GM18858 (cell line): ENCODE data around the gene SHC3.

ENCODE experiments used
- ATAC-seq: cut with Tn5 transposase; IDR thresholded peaks from one replicate; pipeline ENCODE4 v1.9.1; 2021; ENCODE audit not compliant: unreplicated experiment

SHC3 gene

DNA sequence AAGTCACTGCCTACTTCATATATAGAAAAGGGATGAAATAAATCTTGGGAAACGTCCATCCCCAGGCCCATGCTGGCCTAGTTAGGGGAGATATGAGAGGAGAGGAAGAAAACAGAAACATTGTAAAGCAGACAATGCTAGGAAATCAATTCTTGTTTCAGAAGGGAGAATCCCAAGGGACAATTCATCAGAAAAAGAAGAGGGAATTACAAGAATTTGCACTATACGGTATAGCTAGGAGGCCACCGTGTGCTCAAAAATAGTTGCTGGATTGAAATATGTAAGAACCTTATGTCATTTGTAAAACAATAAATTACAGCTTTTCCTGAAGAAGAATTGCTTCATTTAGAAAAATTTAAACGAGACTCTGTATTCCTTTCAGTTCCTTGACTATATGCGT lies 8.3 kb upstream of the SHC3 start:
- ATAC-seq, result no peak

DNA sequence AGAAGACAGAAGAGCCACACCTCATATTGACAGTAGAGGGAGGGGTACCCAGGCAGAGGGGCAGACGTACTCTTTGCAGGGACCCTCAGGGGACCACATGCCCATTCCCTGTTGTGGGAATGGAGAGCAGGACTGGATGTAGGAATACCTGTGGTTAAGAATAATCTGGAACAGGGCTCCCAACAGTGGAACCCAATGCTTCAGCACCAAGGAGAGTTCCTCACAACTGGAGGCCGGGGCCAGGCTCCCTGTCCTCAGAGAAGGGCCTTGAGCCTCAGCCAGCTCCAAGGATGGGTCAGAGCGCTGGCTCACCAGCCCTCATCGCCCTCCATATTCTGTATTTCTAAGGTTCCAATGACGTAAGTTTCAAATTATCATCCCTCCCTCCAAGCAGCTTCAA lies 7.4 kb upstream of the SHC3 start:
- no peak for ATAC-seq

DNA sequence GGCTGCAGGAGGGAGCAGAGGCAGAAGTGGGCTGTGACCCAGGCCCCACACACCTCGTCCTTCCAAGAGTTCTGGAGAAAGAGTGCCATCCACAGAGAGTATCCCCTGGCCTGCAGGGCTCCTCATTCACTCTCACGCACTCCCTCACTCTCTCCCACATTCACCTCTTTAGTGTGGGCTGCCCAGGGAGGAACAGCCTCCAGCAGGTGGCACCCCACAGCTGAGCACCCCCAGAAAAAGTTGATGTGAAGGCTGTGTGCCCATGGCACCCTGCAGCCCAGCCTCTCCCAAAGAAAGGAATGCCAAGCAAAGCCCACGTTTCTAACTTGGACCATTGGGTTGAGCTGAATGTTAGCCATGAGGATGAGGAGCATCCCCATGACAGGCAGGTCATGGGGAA lies 4.5 kb upstream of the SHC3 start:
- ATAC-seq, result no peak

DNA sequence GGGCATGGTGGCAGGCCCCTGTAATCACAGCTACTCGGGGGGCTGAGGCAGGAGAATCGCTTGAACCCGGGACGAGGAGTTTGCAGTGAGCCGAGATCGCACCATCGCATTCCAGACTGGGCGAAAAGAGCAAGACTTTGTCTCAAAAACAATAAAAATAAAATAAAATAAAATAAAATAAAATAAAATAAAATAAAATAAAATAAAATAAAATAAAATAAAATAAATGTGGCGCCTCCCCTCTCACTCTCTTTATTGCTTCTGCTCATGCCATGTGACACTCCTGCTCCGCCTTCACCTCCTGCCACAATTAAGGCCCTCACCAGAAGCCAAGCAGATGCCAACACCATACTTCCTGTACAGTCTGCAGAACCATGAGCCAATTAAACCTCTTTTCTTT lies 3.8 kb upstream of the SHC3 start:
- no peak for ATAC-seq

DNA sequence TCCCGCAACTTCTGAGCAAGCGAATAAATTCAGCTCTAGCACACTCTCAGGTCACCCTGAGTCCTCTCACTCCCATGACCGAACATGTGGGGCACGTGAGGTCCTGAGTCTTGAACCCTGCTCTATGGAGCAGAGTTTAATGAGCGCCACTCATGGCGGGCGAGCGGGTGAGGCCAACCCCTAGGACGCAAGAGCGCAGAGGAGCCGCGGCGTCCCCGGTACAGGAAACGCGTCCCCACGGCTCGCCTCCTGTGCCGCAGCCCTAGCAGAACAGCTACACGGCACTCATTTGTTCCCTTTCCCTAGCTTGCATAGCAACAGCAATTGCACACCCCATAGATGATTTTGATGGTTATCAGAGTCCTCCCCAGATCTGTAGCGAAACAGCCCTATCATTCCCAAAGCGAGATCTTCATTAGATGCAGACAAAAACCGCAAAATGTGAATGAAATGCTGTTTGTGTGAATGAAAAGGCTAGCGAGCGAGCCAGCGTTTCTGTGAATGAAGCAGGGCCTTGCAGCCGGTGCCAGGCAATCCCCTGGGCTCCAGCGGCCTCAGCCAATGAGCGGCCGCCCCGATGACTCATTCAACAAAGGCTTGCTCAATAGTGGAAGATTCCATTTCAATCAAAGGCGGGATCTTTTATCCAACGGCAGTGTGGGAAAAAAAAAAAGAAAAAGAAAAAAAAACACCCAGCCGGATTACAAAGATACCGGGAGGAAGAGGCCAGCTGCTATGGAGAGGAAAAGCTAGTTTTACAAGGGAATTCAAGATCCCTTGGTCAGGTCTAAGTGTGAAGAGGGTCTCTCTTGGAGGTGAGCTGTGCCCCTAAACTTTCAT lies 1.5 kb upstream of the SHC3 start:
- no peak for ATAC-seq

DNA sequence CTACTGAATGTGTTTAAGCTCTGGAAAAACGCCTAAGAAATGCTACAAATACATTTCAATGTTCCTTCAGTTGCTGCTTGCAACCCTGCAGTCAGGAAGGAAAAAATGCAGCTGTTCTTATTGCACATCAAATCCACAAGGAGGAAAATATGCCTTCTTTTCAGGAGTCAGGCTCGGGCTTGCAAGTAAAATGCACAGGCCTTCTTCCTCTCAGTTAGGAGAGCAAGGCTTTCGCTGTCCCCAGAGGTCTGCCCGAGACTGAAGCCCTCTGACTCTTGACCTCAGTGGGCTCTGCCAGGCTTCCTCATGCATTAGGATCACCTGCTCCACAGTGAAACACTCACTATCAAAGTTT lies 899 bp upstream of the SHC3 start:
- no peak for ATAC-seq

DNA sequence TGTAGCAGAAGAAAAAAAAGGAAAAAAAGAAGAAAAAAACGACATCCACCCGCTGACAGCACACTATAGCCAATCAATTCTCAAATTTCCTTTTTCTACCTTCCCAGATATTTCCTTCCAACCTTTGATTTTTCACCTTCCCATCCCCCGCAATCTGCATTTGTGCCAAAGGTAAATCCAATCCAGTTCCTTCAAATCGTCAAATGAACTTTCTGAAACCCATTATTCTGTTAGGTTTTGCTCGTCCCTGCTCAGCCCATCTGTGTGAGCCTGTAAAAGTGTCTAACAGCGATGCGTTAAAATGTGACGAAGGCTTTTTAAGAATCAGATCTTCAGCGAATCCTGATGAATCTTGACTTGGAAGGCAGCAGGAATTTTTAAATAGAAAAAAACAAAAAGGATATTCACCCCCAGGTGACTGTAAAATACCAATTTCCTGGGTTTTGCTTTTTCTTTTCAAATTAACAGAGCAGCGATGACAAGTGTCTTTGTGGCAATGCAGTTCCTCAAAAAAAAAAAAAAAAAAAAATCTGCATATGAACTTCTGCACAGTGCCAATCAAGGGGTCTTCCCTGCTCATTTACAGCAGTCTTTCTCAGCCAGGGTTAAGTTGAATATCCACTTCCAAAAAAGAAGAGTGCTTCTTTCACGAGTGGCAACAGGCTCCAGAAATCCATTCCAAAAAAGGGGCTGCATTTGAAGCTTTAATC lies 367 bp upstream of the SHC3 start:
- no peak for ATAC-seq

DNA sequence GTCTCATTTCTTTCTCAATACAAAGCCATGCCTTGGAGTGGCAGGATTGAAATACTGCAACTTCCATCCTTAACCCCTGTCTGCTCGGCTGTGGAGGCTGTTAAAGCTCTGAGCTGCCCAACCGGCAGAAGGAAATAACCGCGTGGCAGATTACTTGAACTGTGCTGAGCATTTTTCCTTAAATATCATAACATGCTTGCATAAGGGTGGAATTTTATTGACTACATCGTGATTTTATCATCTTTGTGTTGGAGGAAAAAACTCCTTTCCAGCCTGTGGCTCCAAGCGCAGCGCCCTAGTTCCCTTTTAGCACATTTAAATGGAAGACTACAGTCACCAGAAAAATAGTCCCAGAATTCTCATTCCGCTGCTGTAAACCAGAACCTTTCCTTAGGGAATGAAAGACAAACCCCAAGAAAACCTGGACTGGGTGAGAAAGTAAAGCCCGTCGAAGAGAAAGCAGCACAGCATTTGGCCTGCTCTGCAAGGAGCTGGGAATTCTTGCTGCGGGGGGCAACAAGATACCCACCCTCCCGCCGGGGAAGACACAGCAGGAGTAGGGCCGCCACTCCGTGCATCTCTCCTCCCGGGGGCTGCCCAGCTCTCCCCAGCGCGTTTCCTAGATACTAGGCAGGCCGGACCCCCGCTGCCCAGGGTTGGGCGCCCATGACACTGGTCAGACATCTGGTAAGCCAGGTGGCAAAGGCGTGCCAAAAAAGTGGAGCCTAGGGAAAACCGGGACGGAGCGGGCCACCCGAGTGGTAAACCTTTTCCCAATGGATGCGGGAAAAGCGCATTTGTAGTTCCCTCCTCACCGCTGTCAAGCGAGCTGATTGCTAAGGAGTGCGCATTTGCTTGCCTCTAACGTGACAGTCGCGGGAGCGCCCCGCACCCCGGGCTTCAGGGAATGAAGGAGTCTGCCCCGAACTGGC lies 1.3 kb downstream of the SHC3 start:
- ATAC-seq, result no peak

DNA sequence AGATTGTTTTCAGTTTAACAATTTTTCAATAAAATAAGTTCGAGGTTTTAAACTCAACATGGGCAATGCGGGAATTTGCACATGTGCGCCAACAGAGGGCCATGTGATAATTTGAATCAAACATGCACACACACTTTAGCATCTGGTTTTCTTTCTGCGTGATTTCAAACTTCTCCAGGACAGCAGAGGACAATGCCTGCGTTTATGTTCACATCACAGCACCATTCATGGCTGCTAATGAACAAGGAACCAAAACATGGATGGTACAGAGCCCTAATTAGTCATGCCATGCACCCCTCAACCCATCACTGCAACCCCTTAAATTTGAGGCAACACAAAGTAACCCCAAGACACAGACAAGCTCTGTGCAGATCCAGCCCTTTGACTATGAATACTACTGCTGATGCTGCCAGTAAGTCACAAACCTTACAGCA lies 2.8 kb downstream of the SHC3 start:
- no peak for ATAC-seq

DNA sequence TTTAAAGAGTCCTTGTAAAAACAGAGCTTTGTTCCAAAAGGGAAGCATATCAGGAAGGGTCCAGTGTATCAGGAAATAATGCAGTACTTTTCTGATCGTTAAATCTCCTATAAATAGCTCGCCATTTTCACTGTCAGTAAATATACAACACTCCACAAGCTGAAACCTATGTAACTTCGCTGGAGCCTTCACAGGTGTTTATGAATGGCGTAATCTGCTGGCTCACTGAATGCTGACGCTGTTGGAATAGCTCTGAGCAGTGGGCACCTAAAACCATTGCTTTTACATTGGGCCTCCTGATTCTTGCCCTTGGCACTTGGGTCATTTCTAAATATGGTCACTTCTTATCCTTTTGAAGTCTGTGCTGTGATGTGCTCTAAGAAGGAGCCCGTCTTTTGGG lies 4.3 kb downstream of the SHC3 start:
- ATAC-seq, result no peak

DNA sequence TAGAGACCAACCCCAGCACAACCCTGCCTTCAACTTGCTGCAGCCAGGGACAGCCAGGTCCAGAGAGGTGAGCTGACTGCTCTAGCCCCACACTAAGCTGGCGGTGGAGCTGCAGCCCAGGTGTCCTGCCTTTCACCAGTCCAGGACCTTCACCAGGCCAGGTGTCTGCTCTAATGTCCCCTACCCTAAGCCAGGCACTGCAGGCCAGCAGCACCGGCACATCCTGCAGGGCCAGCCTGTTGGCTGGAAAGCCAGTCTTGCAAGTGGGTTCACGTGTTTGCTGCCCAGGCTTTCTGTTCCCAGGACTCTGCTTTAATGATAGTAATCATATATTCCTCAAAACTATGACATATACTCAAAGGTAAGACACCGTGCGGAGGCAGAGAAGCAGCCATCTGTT lies 5.5 kb downstream of the SHC3 start:
- ATAC-seq, result no peak

DNA sequence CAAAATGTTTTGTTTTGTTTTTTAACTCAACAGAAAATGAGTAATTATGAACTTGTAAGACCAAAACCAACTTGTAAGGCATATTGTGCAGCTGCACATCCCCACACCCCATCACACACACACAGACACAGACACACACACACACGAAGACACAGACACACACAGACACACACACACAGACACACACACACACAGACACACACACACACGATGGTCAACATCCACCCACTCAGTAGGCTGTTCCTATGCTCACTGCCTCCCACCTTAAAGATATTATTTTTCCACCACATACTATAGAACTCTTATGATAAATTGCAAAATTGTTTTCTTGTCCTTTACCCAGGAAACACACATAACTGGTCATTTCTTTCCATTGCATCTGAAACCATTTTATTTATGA lies 6.2 kb downstream of the SHC3 start:
- ATAC-seq, result no peak

DNA sequence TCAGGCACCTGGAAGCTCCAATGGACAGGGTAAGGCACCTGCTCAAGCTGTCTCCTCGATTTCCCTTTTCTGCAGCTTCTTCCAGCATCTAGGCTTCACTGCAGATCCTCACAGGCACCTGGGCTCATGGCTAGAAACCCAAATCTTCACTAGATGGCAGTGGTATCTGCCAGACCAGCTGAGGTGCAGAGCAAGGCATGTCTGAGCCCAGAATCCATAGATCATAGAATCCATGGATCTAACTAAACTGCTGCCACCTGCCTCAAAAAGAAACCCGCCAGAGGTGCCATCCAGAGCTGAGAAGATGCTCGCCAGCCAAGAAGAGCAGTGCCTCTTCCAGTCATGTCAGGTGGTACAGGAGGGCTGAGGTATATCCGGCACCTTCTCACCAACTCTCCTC lies 6.9 kb downstream of the SHC3 start:
- ATAC-seq, result no peak

DNA sequence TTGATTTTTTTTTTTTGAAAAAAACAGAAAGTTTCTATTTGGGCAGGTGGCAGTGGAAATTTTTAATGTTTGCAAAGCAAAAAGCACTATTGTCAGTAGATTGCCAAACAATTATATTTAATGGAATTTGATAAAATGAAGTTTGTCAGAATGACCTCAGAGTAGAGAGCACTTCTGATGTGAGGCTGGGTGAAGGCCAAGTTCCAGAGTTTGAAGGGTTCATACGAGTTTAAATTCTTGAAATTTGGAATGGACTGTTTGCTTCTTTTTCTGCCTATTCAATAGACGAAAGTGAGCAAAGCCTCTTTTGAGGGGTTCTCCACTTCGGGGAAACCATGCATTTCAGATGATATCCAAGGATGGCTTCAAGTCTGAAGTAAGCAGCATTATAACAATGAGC lies 7.4 kb downstream of the SHC3 start:
- ATAC-seq, result no peak

DNA sequence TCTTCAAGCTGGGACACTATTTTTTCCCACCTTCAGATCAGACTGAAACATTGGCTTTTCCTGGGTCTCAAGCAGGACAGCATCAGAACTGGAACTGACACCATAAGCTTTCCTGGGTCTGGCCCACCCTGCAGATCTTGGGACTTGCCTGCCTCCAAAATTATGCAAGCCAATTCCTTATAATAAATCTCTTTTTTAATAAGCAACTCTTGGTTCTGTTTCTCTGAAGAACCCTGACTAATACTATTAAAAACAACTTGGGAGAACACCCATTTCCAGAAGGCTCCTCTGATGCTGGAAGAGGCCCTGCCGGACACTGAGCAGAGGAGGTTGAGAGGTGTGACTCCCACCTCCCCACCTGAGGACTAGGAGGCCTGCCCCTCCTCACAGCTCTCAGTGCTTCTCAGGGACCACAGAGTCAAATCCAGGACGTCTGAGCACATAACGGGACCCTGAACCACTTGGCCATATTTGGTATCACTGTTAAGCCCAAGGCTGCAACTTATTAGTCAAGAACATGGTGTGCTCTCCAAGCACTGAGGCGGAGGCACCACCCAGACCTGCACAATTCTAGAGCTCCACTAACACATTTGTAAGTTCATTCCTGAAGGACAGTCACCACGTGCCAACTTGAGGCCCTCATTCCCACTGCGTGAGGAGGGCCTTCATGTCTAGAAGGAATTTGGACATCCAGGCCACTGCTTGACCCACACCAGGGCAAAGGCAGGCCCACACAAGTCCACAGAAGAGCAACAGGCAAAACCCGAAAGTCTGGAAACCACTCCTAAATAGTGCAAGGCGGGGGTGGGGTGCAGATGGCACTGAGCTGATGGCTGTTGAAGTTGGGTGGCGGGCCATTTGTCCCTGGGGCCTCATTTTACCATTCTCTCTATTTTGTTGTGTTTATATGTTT lies 9.5 kb downstream of the SHC3 start:
- no peak for ATAC-seq

DNA sequence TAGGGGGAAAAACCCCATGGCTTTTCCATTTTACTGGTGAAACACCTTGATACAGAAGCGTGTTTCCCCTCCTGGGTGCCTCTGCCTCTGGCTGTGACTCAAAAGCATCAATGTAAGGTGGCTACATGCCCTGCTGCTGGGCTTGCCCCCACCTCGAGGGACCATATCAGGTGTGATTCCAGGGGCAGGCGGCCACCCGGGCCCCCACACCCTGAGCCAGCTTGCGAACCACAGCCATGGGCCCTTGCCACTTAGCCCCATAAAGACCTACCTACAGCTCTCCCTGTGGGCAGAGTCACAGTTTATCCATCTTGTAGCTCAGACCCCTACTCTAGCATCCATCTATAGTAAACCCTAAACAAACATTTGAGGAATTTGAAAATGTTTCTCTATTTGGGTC lies 10.8 kb downstream of the SHC3 start:
- ATAC-seq, result no peak

DNA sequence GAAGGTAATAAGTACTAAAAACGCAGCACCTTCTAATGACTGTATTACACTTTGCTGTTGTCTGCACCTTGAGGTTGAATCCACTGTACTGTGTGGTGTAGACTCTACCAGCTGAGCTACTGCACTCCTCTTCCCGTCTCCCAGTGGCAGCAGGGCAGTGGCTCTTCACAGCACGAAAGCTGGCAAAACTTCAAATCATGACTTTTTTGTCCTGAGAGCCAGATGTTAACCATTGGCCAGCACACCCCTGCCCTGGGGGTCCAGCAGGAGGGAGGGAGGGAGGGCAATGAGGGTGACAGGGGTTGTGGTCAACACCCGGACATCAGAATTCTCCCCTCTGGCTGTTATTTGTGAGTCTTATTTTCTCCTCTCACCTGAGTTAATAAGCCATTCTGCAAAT lies 11.8 kb downstream of the SHC3 start:
- no peak for ATAC-seq

DNA sequence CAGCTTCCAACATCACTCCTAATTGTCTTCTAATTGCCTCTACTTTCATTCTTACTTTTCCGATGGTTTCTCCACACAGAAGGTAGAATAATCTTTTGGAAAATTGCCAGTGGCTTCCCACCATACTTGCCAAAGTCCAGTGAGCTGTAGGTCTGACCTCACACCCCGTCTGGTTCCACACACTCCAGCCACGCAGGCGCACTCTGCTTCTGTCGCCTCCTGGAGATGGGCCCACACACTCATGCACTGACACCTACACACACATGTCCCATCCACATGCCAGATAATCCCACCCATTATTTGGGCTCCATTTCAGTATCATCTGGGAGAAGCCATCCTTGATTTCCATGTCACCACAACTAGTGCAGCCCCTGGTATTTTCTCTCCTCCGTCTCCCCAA lies 12.7 kb downstream of the SHC3 start:
- ATAC-seq, result no peak

DNA sequence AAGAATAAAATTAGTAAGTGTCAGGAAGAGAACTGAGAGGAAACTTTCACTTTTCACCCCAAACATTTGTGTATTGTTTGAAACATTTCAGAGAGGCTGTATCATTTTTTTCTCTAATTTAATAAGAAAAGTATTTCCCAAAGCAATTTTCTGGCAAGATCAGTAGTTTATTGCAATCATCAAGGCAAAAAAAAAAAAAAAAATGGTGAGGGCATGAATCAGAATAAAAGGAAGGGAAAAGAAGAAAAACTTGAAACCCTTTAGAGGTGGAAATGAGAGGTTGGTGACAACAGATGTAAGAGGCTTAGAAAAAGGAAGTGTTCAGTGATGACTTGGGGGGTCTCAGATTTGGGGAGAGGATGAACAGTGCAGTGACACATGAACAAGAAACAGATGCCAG lies 13.3 kb downstream of the SHC3 start:
- ATAC-seq, result no peak

DNA sequence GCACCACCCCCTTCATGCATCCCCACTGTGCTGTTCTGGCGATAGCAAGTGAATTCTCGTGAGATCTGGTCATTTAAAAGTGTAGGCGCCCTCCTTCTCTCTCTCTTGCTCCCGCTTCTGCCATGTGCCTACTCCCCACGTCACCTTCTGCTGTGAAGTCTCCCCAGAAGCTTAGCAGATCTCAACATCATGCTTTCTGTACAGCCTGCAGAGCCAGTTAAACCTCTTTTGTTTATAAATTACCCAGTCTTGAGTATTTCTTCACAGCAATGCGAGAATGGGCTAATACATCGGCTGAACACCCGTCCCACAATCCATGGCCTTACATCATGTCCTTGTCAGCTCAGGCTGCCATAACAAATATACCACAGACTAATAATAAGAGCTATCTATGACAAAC lies 17.4 kb downstream of the SHC3 start:
- ATAC-seq, result no peak

DNA sequence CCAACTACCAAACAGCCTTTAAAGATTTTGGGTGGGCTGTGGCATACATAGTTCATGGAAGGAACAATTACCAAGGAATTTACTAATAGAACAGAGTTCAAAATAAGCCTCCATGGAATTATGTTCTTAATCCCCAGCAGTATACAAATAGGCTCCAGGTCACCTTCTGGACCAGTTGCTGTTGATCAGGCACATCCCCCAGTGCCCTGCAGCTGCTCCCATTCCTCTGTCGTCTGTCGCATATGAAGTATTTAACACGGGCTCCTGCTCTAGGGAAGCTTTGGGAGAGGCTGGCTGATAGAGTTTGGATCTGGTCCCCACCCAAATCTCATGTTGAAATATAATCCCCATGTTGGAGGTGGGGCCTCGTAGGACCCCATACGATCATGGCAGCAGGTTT lies 17.8 kb downstream of the SHC3 start:
- no peak for ATAC-seq
